DOHH2 (cell line): Measurements from ENCODE around the gene MAP1B.

ENCODE experiments used
- CTCF ChIP-seq: fragments of 200-600 bp; sonication (generic); IDR thresholded peaks from one replicate; pipeline ENCODE4 v1.5.1; 2014; ENCODE audit warnings: antibody characterized with exemption, mild to moderate bottlenecking, low read depth, low read length; ENCODE audit not compliant: poor library complexity, severe bottlenecking
- EZH2phosphoT487 ChIP-seq: fragments of 200-600 bp; sonication (generic); IDR thresholded peaks from 2 replicates; pipeline ENCODE4 v1.6.1; 2017; ENCODE audit warnings: borderline replicate concordance, mild to moderate bottlenecking, antibody characterized with exemption, low read length, moderate library complexity, mixed read lengths

GRCh38 chr5:72108202-72109061, 1.2 kb downstream of the MAP1B start:
- TF ChIP-seq CTCF (no peak), EZH2phosphoT487 (no peak)
